Occipital lobe (tissue), 2 donors: ENCODE data around the gene SLC47A2. TPM values are rescaled to one million over a fixed set of nuclear protein-coding genes. Genes with fewer than 3 reads are reported as not detected.
"Not testable (repeated sequence)": the region's sequence is repeated elsewhere in the genome, so short reads cannot be mapped to it uniquely, and the experiment has no call there.

Experiments used
- DNase-seq: peaks from one replicate; lab custom pipeline; 2025; lab: John Stamatoyannopoulos, UW
- total RNA-seq: library from RNA; depleted of rRNA; stranded (reverse); fragments of >200 nt; gene quantifications from one replicate; pipeline ENCODE4 v1.2.3, GENCODE V29; 2014

The SLC47A2 gene
- total RNA-seq, 1 donor from 2014 or later = 1.9 TPM

- DNase-seq = no peak
Observed at GRCh38 chr17:19671433-19671832, 45.0 kb downstream of the SLC47A2 start.

- no peak for DNase-seq
Observed at GRCh38 chr17:19670908-19671307, 45.5 kb downstream of the SLC47A2 start.

- not testable (repeated sequence) for DNase-seq
Observed at GRCh38 chr17:19669680-19670079, 46.7 kb downstream of the SLC47A2 start.

- no peak for DNase-seq
Observed at GRCh38 chr17:19664821-19665181, 51.6 kb downstream of the SLC47A2 start.

- DNase-seq = no peak
Observed at GRCh38 chr17:19664136-19664820, 52.1 kb downstream of the SLC47A2 start.

GRCh38 chr17:19663097-19663496 lies 53.3 kb downstream of the SLC47A2 start:
- DNase-seq = no peak

- no peak for DNase-seq
Observed at GRCh38 chr17:19661121-19661520, 55.3 kb downstream of the SLC47A2 start.

GRCh38 chr17:19660219-19660870 lies 56.0 kb downstream of the SLC47A2 start:
- no peak for DNase-seq

GRCh38 chr17:19659366-19660177 lies 56.8 kb downstream of the SLC47A2 start:
- no peak for DNase-seq

GRCh38 chr17:19656851-19657581 lies 59.4 kb downstream of the SLC47A2 start:
- no peak for DNase-seq

GRCh38 chr17:19656336-19656735 lies 60.0 kb downstream of the SLC47A2 start:
- no peak for DNase-seq

- DNase-seq = no peak
Observed at GRCh38 chr17:19654896-19655295, 61.5 kb downstream of the SLC47A2 start.

GRCh38 chr17:19654342-19654886 lies 62.0 kb downstream of the SLC47A2 start:
- DNase-seq = no peak

GRCh38 chr17:19652595-19652994 lies 63.8 kb downstream of the SLC47A2 start:
- no peak for DNase-seq

GRCh38 chr17:19651451-19652238 lies 64.7 kb downstream of the SLC47A2 start:
- DNase-seq = no peak

GRCh38 chr17:19650826-19651225 lies 65.6 kb downstream of the SLC47A2 start:
- DNase-seq = no peak

- no peak for DNase-seq
Observed at GRCh38 chr17:19649274-19649541, 67.2 kb downstream of the SLC47A2 start.

- peak; percentile 98 for DNase-seq
Observed at GRCh38 chr17:19648475-19649273, 67.7 kb downstream of the SLC47A2 start, which contains the start of gene ALDH3A2. ALDH3A2 (plus strand) TSS chr17:19648751; CDS start chr17:19648972, 221 bp downstream.

GRCh38 chr17:19647697-19648474 lies 68.5 kb downstream of the SLC47A2 start:
- peak; percentile 74 for DNase-seq
